ENCODE measurements around the gene TAPBP.

Gene TAPBP

DNA sequence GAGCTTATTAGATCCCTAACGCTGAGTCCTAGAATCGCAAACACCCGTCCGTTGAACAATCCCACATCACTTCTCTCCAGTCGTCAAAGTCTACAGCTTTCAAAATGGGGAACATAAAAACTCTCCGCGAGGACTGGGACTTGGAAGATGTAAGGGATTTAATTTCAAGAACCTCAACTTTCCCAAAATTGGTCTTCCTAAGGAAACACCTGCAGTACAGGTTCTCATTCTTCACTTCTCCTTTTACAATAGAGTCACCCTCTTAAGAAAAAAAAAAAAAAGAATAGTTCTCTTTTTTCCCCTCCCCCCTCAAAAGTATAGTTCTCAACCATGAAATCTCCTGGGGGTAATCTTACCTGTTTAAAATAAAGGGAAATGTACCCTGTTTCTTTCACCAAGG lies 10.2 kb upstream of the TAPBP start:
- no peaks in the 10 kb centered on the region for H3K9me2 ChIP-seq (ENCODE audit: low read depth, low read length)
- H3K9ac ChIP-seq (ENCODE audit: low read length), result peak overlapping the region; percentile 79
- H3K36me3 ChIP-seq (ENCODE audit: insufficient read depth, low read length), result peaks cover 24% of the 10 kb centered on the region
- no peaks in the 10 kb centered on the region for H3K27me3 ChIP-seq (ENCODE audit: insufficient read depth, low read length)
- no peak for TF ChIP-seq EZH2 (IDR thresholded peaks at IDR 0.05; ENCODE audit: borderline replicate concordance, low read length)
- no peak for TF ChIP-seq CTCF (IDR thresholded peaks at IDR 0.05; ENCODE audit: low read length)
- no peaks in the 10 kb centered on the region for H4K20me1 ChIP-seq (ENCODE audit: insufficient read depth, low read length)
- peaks cover 54% of the 10 kb centered on the region for H3K4me1 ChIP-seq (ENCODE audit: insufficient read depth, low read length, severe bottlenecking)
- H3K79me2 ChIP-seq (ENCODE audit: insufficient read depth, low read length), result peaks cover 10% of the 10 kb centered on the region; the same call in 1 of the 2 replicates
- H3K4me2 ChIP-seq (ENCODE audit: low read length), result peak overlapping the region; percentile 96
- H3K27ac ChIP-seq (ENCODE audit: low read depth, low read length, poor library complexity, severe bottlenecking), result peak overlapping the region; percentile 97
- H3K9me3 ChIP-seq (ENCODE audit: low read length), result no peaks in the 10 kb centered on the region
- H3F3A ChIP-seq (ENCODE audit: insufficient read depth, low read length), result peaks cover 4% of the 10 kb centered on the region; the same call in 1 of the 2 replicates
- no peak overlapping the region for H2AFZ ChIP-seq (ENCODE audit: low read length)
- H3K4me3 ChIP-seq (ENCODE audit: low read depth, low read length, poor library complexity, severe bottlenecking), result peak overlapping the region; percentile 83

DNA sequence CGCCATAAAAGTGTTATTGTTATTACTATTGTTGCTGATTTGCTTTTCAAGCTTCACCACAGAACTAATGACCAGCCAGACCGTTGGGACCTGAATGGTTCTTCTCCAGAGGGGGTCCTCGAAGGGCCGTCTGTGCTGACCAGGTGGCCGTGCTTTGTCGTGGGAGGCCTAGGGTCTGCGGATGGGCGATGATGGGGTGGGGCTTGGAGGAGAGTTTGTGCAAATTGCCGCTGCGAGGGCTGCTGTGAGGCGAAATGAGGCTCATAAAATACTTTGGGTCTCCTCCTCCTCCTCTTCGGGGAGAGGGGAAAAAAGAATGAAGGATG lies 9.7 kb upstream of the TAPBP start:
- H3K4me3 ChIP-seq (ENCODE audit: low read depth, low read length, poor library complexity, severe bottlenecking), result peak overlapping the region; percentile 83
- peak overlapping the region; percentile 79 for H3K9ac ChIP-seq (ENCODE audit: low read length)
- H3K79me2 ChIP-seq (ENCODE audit: insufficient read depth, low read length), result peaks cover 10% of the 10 kb centered on the region; the same call in 1 of the 2 replicates
- peak overlapping the region; percentile 96 for H3K4me2 ChIP-seq (ENCODE audit: low read length)
- peaks cover 60% of the 10 kb centered on the region for H3K4me1 ChIP-seq (ENCODE audit: insufficient read depth, low read length, severe bottlenecking)
- peak overlapping the region; percentile 97 for H3K27ac ChIP-seq (ENCODE audit: low read depth, low read length, poor library complexity, severe bottlenecking)
- H3K9me2 ChIP-seq (ENCODE audit: low read depth, low read length), result no peaks in the 10 kb centered on the region
- no peaks in the 10 kb centered on the region for H3K27me3 ChIP-seq (ENCODE audit: insufficient read depth, low read length)
- TF ChIP-seq EZH2 (IDR thresholded peaks at IDR 0.05; ENCODE audit: borderline replicate concordance, low read length) (no peak), CTCF (IDR thresholded peaks at IDR 0.05; ENCODE audit: low read length) (no peak)
- no peak overlapping the region for H2AFZ ChIP-seq (ENCODE audit: low read length)
- no peaks in the 10 kb centered on the region for H4K20me1 ChIP-seq (ENCODE audit: insufficient read depth, low read length)
- H3F3A ChIP-seq (ENCODE audit: insufficient read depth, low read length), result peaks cover 6% of the 10 kb centered on the region; the same call in 1 of the 2 replicates
- H3K9me3 ChIP-seq (ENCODE audit: low read length), result no peaks in the 10 kb centered on the region
- peaks cover 29% of the 10 kb centered on the region for H3K36me3 ChIP-seq (ENCODE audit: insufficient read depth, low read length)

- H3K9me3 ChIP-seq (ENCODE audit: low read length), result no peaks in the 10 kb centered on the region
- TF ChIP-seq CTCF (IDR thresholded peaks at IDR 0.05; ENCODE audit: low read length), result no peak
- TF ChIP-seq EZH2 (IDR thresholded peaks at IDR 0.05; ENCODE audit: borderline replicate concordance, low read length), result no peak
- H3K36me3 ChIP-seq (ENCODE audit: insufficient read depth, low read length), result peaks cover 32% of the 10 kb centered on the region
- no peak overlapping the region for H2AFZ ChIP-seq (ENCODE audit: low read length)
- H3F3A ChIP-seq (ENCODE audit: insufficient read depth, low read length), result peaks cover 8% of the 10 kb centered on the region; the same call in 1 of the 2 replicates
- H3K4me1 ChIP-seq (ENCODE audit: insufficient read depth, low read length, severe bottlenecking), result peaks cover 69% of the 10 kb centered on the region
- peak overlapping the region; percentile 83 for H3K4me3 ChIP-seq (ENCODE audit: low read depth, low read length, poor library complexity, severe bottlenecking)
- peak overlapping the region; percentile 97 for H3K27ac ChIP-seq (ENCODE audit: low read depth, low read length, poor library complexity, severe bottlenecking)
- H3K27me3 ChIP-seq (ENCODE audit: insufficient read depth, low read length), result no peaks in the 10 kb centered on the region
- peak overlapping the region; percentile 93 for H3K4me2 ChIP-seq (ENCODE audit: low read length)
- peaks cover 10% of the 10 kb centered on the region; the same call in 1 of the 2 replicates for H3K79me2 ChIP-seq (ENCODE audit: insufficient read depth, low read length)
- no peaks in the 10 kb centered on the region for H3K9me2 ChIP-seq (ENCODE audit: low read depth, low read length)
- H4K20me1 ChIP-seq (ENCODE audit: insufficient read depth, low read length), result no peaks in the 10 kb centered on the region
- peak overlapping the region; percentile 95 for H3K9ac ChIP-seq (ENCODE audit: low read length)
Measured at GRCh38 chr6:33321227-33321626, 7.3 kb upstream of the TAPBP start.

Measured in OCI-LY1 (cell line).